Ovary (tissue), 3 donors: ENCODE measurements around the gene OR5AU1.

ENCODE experiments used
- CTCF ChIP-seq, 3 donors: fragments of 450-650 bp in 2 of 3; fragments of 200-600 bp in 1 of 3; IDR thresholded peaks; one replicate each; pipeline versions ENCODE4 v1.5.1 to v1.8.0; 2016 to 2022; ENCODE audit warnings: antibody characterized with exemption in 3 of 3, mild to moderate bottlenecking in 1 of 3
- EP300 ChIP-seq: sonication (generic); formaldehyde crosslinking; IDR thresholded peaks from one replicate; pipeline ENCODE4 v1.6.1; 2017; ENCODE audit warnings: antibody characterized with exemption
- POLR2A ChIP-seq: fragments of 450-650 bp; IDR thresholded peaks from one replicate; pipeline ENCODE4 v1.6.1; 2017; ENCODE audit warnings: antibody characterized with exemption, mild to moderate bottlenecking, moderate library complexity
- donor health status: DM: no; HTN: no; CAD: no.

- no peak for TF ChIP-seq CTCF (IDR thresholded peaks at IDR 0.05)
- no peak for TF ChIP-seq POLR2A
- TF ChIP-seq EP300, result no peak
Measured at GRCh38 chr14:21160061-21160610, 4.3 kb upstream of the OR5AU1 start.
